Fibroblast of upper back skin (primary cell): ENCODE data around the gene SLC2A1.

Experiments
- DNase-seq: peaks from one replicate; pipeline ENCODE4 v3.0.0-alpha.2; 2013

SLC2A1 gene

DNA sequence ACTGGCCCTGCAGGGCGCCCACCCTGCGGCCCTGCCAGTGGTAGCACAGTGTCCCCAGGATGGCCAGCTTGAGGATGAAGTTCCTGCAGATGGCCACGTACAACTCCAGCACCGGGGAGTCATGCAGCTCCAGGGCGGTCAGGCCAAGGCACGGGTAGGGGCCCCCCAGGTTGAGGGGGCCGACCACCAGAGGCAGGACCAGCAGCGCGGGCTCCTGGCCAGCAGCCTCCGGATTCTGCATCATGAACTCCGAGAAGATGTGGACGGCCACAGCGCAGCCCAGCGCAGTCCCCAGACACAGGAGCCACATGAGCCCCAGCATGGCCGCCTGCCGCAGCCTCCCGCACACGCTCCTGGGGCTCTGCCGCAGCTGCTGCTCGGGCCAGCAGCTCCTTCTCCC is 71.3 kb downstream of the SLC2A1 start:
- DNase-seq: no peak

DNA sequence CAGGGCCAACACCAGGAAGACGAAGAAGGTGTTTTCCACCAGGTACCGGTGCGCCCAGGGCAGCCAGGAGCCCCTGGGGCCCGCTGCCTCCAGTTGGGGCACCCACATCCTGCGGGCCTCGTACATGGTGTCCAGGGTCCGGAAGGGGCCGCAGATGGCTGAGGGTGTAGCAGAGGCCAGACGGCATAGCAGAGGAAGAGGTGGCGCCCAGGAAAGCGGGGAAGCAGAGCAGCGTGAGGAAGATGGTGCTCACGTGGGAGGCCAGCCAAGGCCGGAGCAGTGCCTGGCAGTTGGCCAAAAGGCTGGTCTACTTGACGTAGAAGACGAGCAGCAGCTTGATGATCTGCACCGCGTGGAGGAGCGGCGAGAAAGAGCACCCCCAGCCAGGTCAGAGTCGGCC is 71.9 kb downstream of the SLC2A1 start:
- no peak for DNase-seq

DNA sequence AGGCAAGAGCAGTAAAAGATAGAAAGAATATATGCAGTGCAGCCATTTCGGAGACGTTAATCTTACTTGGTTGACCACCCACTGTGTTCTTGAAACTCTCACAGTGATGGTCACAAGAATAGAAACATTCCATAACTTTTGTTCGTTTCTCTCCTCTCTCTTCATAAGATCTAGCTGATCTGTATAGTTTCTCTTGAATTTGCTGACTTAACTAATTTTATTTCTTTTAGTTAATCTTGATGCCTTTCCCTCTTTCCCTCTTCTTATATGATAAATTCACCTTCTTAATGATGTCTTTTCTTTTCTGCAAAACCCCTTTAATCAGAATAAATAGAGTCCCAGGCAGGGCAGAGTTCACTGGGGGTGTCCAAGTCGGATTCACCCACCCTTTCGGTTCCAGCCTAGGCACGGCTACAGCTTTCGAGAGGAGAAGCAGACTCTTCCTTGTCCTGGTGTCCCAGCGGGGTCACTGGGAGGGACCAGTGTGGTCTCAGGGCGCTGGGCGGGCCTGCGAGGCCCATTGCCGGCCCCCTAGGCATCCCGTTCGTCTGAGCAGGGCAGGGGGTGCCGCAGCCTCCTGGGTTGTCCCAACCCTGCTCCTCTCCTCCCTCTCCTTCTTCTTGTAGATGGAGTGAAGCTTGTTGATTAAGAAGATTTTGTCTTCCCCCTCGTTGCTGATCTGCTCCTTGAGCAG is 72.5 kb downstream of the SLC2A1 start:
- no peak for DNase-seq

DNA sequence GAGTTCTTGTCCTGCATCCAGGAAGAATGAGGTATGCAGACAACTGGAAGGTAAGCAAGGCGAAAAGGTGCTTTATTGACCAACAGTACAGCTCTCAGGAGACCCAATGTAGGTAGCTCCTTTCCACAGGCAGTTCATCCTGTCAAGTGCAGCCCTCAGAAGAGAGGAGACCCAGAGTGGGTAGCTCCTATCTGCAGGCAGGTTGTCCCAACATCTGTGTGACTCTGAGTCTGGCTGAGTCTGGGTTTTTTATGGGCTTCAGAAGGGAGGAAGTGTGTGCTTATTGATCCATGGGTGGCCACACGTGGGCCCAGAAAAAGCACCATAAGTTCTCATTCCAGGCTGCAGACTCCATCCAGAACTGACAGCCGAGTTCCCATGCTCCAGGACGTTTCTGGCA is 78.3 kb downstream of the SLC2A1 start:
- no peak for DNase-seq

DNA sequence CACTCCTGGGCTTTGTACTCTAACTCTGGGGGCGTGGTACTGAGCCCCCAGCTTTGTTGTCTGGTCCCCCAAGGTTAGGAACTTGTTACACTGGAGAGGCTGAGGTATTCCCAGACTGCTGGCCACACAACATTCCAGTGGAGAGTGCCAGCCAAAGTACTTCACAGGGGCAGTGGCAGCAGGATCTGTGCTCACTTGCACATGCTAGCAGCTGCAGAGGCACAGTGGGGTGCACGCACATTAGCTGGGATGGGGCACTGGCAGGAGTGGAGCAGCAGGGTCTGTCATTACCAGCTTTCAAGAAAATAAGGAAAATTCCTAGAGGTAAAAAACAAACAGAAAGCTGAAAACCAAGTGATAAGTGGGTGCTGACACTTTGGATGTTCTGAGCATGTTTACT is 81.3 kb downstream of the SLC2A1 start:
- no peak for DNase-seq

DNA sequence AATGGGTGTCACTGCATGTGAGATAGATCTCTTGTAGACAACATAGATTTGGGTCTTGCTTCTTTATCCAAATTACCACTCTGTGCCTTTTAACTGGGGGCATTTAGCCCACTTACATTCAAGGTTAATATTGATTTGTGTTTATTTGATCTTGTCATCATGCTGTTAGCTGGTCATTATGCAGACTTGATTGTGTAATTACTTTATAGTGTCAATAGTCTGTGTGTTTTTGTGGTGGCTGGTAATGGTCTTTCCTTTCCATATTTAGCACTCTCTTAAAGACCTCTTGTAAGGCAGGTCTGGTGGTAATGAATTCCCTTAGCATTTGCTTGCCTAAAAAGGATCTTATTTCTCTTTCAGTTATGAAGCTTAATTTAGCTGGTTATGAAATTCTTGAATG is 82.7 kb downstream of the SLC2A1 start:
- no peak for DNase-seq
